Measurements from ENCODE around the gene ADAMTS12.

The ADAMTS12 gene

GRCh38 chr5:33840927-33841547 lies 50.8 kb downstream of the ADAMTS12 start:
- no peak for DNase-seq

GRCh38 chr5:33837301-33837700 lies 54.5 kb downstream of the ADAMTS12 start:
- DNase-seq, result no peak

- DNase-seq, result no peak
These were observed 57.5 kb downstream of the ADAMTS12 start for GRCh38 chr5:33834334-33834733.

GRCh38 chr5:33833237-33833575 lies 58.6 kb downstream of the ADAMTS12 start:
- DNase-seq, result no peak

GRCh38 chr5:33832404-33833236 lies 59.2 kb downstream of the ADAMTS12 start:
- no peak for DNase-seq

GRCh38 chr5:33831041-33831440 lies 60.7 kb downstream of the ADAMTS12 start:
- no peak for DNase-seq

GRCh38 chr5:33829430-33829829 lies 62.4 kb downstream of the ADAMTS12 start:
- DNase-seq, result no peak

- no peak for DNase-seq
These were observed 63.0 kb downstream of the ADAMTS12 start for GRCh38 chr5:33828626-33829308.

GRCh38 chr5:33827885-33828284 lies 63.9 kb downstream of the ADAMTS12 start:
- no peak for DNase-seq

- no peak for DNase-seq
These were observed 64.6 kb downstream of the ADAMTS12 start for GRCh38 chr5:33827018-33827707.

- no peak for DNase-seq
These were observed 67.1 kb downstream of the ADAMTS12 start for GRCh38 chr5:33824516-33825195.

GRCh38 chr5:33817301-33817700 lies 74.5 kb downstream of the ADAMTS12 start:
- no peak for DNase-seq

- DNase-seq, result no peak
These were observed 75.0 kb downstream of the ADAMTS12 start for GRCh38 chr5:33816791-33817190.

- no peak for DNase-seq
These were observed 79.0 kb downstream of the ADAMTS12 start for GRCh38 chr5:33812746-33813145.

GRCh38 chr5:33810491-33811120 lies 81.2 kb downstream of the ADAMTS12 start:
- no peak for DNase-seq

- no peak for DNase-seq
These were observed 81.9 kb downstream of the ADAMTS12 start for GRCh38 chr5:33809936-33810335.

- DNase-seq, result no peak
These were observed 83.1 kb downstream of the ADAMTS12 start for GRCh38 chr5:33808699-33809098.

GRCh38 chr5:33807771-33808170 lies 84.0 kb downstream of the ADAMTS12 start:
- DNase-seq, result no peak

GRCh38 chr5:33806738-33807442 lies 84.9 kb downstream of the ADAMTS12 start:
- no peak for DNase-seq

- DNase-seq, result no peak
These were observed 90.5 kb downstream of the ADAMTS12 start for GRCh38 chr5:33801292-33801691.

- DNase-seq, result no peak
These were observed 91.4 kb downstream of the ADAMTS12 start for GRCh38 chr5:33800241-33800950.

Measured in bone marrow (tissue), 2 donors.